CD4-positive, alpha-beta T cell treated with Interleukin-21 for 1 hour (primary cell): ENCODE measurements around the gene TBX1.

ENCODE experiments used
- DNase-seq: peaks from one replicate; pipeline ENCODE4 v3.0.0-alpha.2; 2020

The TBX1 gene

GRCh38 chr22:19760058-19760950 is at the start of gene TBX1:
TBX1 (plus strand) TSS chr22:19760778; CDS start chr22:19760844, 66 bp downstream.
- DNase-seq = no peak

- no peak for DNase-seq
These were observed 47.3 kb upstream of the TBX1 start for GRCh38 chr22:19713245-19713644.

DNA sequence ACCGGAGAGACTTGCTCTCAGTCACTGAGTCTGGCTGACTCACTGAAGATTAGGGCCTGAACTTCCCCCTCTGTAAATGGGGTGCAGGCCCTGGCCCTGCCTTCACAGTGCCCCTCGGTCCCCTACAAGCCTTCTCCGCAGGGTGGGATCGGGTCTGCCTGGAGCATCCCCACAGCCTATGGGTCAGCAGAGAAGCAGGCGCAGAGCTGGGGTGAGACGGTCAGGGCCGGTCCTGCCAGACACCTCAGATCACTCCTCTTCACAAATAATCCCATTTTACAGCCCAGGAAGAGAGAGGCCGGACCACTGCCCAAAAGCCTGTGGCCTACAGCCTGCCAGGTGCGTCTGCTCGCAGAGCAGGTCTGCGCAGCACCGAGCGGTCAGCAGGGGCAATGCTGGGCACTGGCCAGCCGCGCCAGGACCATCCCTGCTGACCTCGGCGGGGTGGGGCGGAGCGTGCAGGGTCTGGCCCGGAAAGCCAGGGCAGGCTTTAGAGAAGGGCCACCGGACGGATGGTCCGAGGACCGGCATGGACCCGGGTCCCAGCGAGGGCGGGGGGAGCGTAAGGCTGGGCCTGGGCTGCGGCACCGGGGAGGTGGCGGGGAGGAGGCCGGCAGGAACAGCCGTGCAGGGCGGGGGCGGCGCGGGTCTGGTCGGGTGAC is 46.8 kb upstream of the TBX1 start:
- DNase-seq = no peak

DNA sequence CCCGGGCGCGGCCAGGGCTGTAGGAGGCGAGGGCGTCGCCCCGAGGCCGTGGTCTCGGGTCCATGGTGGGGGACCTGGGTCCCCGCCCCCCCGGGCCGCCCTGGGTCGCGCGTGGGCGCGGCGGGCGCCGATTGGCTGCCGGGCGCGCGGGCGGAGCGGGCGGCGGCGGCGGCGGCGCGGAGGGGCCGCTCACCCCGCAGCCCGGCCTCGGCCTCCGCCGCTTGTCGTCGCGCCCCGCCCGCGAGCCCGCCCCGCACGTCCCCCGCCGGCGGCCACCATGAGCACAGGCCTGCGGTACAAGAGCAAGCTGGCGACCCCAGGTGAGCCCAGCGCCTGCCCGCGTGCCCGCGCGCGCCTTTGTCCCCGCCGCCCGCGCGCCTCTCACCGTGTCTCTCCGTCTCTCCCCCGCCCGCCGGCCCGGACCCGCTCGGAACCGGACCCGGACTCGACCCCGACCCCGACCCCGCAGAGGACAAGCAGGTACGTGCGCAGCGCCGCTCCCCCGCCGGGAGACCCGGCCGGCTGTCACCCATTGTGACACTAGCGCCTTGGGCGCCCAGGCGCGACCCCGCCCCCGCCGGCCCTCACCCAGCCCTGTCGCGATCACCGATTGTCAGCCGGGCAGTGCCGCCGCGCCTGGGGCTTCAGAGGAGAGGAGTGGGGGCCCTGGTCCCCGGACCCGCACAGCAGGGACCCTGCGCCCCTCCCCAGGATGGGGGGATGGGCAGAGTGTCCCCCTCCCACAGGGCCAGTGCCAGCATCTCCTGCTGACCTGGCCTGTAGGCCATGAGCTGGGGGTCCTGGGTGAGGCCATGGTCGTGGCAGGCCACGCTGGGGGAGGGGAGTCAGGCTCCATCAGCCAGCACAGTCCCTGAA is 46.0 kb upstream of the TBX1 start, which contains the start of gene SEPTIN5:
TSS of gene SEPTIN5 (plus strand) at position 192 of the 876 bp plus-strand sequence. CDS start at position 278, 86 bp downstream.
- DNase-seq = no peak

DNA sequence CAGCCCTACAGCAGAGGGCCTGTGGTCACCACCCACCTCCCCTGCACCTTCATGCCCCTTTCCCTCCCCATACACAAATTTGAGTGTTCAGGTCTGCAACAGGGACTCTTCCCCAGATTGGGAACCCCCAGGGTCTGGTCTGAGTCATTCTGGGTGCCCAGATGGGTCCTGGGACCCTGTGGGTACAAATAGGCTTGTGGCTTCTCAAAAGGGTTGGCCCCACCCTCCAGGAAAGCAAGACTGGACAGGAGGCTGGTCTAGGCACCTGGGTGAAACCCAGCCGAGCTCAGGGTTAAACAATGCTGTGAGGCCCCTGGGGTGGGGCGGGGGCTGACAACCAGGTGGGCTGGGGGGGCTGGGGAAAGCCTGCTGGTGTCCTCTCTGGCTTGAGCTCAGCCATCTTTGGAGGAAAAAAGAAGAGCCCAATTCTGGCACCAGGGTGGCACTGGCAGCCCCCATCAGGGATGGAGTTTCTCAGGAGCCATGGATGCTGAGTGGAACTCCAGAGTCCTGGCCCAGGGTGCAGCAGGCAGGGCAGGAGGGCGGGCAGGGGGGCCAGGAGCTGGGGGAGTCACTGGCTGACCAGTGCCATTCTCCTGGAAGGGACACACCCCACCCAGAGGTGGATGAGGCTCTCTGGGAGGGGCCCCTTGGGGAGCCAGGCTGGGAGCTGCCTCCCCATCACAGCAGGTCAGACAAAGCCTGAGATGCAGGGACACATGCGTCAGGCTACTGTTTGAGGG is 45.2 kb upstream of the TBX1 start:
- DNase-seq = no peak

GRCh38 chr22:19716041-19716828 is 44.3 kb upstream of the TBX1 start:
- no peak for DNase-seq

- DNase-seq = no peak
These were observed 43.8 kb upstream of the TBX1 start for GRCh38 chr22:19716829-19717105.

- DNase-seq = no peak
These were observed 43.4 kb upstream of the TBX1 start for GRCh38 chr22:19717181-19717580.

DNA sequence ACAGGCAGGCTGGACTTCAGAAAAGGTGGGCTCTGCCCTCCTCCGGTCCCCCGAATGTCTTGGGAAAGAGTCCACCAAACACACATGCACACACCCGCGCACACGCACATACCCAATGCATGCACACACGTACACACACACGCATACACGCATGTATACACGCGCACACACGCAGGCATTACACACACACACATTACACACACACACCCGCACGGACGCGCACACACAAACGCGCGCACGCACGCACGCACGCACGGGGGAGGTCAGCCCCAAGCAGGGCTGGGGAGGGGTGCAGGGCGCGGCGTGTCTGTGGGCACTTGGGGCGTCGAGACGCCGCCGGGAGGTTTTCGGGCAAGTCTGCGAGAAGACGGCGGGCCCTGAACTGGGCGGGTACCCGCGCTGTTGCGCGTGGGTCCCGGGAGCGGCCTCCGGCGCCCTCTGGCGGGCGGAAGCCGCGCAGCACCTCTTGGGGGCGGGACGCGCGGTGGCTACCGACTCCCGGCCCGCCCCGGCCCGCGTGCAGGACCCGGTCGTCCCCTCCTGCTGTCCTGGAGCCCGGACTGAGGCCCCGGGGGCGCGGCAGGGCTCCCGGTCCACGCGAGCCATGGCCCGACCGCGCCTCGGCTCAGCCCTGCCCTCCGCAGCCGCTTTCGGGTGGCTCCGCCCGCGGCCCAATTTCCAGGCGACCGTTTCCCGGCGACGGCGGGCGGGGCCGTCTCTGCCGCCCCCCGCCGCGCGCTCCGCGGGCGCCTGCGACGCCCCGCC is 42.7 kb upstream of the TBX1 start:
- peak; percentile 81 for DNase-seq

DNA sequence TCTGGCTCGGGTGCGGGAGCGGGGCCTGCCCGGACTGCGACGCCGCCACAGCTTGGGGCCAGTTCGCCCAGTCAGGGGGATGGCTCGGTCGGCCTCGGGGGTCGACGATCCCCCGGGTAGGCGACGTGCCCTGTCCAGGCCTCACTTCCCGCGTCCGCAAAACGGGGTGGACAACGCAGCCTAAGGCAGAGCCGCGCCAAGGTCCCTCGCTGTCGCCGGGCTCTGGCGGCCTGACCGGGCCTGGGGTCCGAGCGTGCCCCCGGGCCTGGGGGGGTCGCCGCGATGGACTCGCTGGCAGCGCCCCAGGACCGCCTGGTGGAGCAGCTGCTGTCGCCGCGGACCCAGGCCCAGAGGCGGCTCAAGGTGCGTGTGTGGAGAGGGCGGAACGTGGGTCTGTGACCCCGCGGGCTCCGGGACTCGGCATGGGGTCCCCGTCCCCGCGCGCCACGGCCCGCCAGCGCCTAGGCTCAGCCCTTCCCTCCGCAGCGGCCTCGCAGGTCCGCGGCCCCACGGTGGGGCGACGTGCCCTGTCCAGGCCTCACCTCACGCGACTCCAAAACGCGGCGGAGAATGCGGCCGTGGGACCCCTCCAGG is 42.0 kb upstream of the TBX1 start:
- no peak for DNase-seq

- DNase-seq = no peak
These were observed 41.5 kb upstream of the TBX1 start for GRCh38 chr22:19719050-19719482.

GRCh38 chr22:19719488-19720021 is 41.0 kb upstream of the TBX1 start:
- no peak for DNase-seq

DNA sequence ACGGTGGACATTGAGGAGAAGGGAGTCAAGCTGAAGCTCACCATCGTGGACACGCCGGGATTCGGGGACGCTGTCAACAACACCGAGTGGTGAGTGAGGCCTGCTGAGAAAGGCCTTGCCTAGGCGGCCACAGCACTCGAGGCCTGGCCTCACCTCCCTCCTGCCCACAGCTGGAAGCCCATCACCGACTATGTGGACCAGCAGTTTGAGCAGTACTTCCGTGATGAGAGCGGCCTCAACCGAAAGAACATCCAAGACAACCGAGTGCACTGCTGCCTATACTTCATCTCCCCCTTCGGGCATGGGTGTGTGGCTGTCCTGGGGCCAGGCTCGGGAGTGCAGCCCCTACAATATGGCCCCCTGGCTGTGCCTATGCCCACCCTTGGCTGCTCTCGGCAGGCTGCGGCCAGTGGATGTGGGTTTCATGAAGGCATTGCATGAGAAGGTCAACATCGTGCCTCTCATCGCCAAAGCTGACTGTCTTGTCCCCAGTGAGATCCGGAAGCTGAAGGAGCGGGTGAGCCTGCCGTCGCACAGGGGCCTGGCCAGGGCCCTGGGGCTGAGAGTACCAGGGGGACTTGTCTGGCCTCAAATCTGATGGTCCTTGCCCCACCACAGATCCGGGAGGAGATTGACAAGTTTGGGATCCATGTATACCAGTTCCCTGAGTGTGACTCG is 40.3 kb upstream of the TBX1 start:
- DNase-seq = no peak

DNA sequence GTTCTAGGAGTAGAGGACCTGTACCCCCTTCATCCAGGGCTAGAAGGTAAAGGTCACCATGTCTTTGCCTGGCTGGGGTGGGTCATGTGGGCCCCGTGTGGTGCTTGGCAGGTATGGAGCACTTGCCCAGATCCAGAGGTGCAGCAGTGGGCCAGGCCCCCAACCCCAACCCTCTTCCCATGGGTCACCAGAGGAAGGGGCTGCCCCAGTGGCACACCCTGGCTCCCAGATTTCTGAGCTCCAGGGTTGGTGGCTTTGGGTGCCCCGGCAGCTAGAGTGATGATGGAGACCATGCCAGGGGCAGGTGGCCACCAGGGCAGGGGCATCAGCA is 39.6 kb upstream of the TBX1 start:
- no peak for DNase-seq

DNA sequence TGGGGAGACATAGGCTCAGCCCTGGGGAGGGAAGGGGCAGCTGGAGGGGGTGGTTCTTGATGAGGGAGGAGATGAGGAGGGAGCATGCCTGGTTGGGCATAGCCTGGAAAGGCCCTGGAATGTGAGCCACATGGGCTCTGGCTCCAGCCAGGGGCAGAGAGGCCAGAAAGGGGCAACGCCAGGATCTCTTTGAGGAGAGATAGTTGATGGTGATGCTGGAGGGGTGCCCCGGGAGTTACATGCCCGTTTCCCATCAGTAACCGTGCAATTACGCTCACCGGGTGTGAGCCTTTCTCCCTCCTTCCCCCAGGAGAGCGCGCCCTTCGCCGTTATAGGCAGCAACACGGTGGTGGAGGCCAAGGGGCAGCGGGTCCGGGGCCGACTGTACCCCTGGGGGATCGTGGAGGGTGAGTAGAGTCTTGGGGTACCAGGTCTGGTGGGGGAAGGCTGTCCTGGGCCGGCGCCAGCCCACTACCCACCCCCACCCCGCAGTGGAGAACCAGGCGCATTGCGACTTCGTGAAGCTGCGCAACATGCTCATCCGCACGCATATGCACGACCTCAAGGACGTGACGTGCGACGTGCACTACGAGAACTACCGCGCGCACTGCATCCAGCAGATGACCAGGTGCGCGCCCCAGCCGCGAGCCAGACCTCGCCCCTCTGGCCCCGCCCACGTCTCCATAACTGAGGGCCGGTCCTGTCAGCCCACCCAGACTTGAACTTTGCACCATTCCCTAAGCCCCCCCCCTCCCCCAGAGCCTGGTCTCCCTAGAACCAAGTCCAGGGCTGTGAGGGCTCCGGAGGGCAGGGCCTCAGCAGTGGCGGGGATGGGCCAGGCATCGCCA is 39.0 kb upstream of the TBX1 start:
- DNase-seq = no peak

GRCh38 chr22:19722178-19722981 is 38.2 kb upstream of the TBX1 start:
- no peak for DNase-seq

DNA sequence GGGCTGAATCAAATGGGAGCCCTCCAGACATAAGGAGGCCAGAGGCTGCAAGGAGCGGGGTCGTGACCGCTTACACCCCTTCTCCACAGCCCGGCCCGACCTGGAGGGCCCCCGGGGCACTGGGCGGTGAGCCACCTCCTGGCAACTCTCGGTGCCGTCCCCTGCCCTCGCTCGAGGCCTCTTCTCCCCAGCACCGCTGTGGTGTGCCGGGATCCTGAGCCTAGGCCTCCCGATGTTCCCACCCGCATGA is 37.7 kb upstream of the TBX1 start:
- DNase-seq = no peak
